ENCODE data around the gene CEBPZ. TPM values are rescaled to one million over a fixed set of nuclear protein-coding genes. Genes with fewer than 3 reads are reported as not detected.

Gene CEBPZ
- total RNA-seq, 2 experiments from 2014 or later, result 92.3 to 102 TPM

DNA sequence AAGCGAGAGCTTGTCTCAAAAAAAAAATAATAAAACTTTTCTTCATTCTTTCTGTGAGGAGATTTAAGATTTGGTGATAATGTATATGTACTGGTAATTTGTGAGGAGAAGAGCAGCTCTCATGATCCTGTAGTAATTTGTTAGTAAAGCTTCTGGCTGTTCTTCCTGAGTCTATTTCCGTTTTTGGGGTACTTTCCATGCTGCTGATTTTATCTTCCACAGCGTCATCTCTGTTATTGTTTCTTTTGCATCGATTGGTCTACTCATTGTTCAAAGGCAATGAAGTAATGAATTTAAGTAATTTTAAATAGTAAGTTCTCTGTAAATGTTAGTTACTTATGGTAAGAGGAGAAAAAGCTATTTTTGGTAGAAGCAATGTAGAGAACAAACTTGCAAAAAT is 12.0 kb upstream of the CEBPZ start:
- H3K36me3 Mint-ChIP-seq (ENCODE audit: low read depth), result peaks cover 95% of the 10 kb centered on the region
- TF ChIP-seq, protein P1, sequence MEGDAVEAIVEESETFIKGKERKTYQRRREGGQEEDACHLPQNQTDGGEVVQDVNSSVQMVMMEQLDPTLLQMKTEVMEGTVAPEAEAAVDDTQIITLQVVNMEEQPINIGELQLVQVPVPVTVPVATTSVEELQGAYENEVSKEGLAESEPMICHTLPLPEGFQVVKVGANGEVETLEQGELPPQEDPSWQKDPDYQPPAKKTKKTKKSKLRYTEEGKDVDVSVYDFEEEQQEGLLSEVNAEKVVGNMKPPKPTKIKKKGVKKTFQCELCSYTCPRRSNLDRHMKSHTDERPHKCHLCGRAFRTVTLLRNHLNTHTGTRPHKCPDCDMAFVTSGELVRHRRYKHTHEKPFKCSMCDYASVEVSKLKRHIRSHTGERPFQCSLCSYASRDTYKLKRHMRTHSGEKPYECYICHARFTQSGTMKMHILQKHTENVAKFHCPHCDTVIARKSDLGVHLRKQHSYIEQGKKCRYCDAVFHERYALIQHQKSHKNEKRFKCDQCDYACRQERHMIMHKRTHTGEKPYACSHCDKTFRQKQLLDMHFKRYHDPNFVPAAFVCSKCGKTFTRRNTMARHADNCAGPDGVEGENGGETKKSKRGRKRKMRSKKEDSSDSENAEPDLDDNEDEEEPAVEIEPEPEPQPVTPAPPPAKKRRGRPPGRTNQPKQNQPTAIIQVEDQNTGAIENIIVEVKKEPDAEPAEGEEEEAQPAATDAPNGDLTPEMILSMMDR (IDR thresholded peaks at IDR 0.05), result no peak
- peak overlapping the region; percentile 78 for H3K27ac Mint-ChIP-seq
- no peaks in the 10 kb centered on the region for H3K27me3 Mint-ChIP-seq
- Histone ChIP-seq H3K36me3 (ENCODE audit: insufficient read depth, low read length) (peaks cover 71% of the 10 kb centered on the region), H3K27ac (ENCODE audit: low read depth in 1 of 2, low read length in 2 of 2) (no peak overlapping the region), H3K9me3 (ENCODE audit: control insufficient read depth in 1 of 2, insufficient read depth in 1 of 2, low read length in 2 of 2) (no peaks in the 10 kb centered on the region), H3K4me3 (ENCODE audit: low read length) (no peak overlapping the region), H3K4me1 (ENCODE audit: insufficient read depth, low read length) (peaks cover 5% of the 10 kb centered on the region), H3K27me3 (ENCODE audit: control insufficient read depth in 1 of 2, insufficient read depth in 2 of 2, low read length in 2 of 2) (no peaks in the 10 kb centered on the region)
- no peaks in the 10 kb centered on the region for H3K9me3 Mint-ChIP-seq
- ATAC-seq (ENCODE audit: poor library complexity) (peak; percentile 72), DNase-seq (peak in 3 of 14 experiments; percentile 49 to 69 (median 60))
- CTCF ChIA-PET, result no interaction called here
- POLR2A ChIA-PET, result interaction anchor here (0.7 to 1.7 kb wide), 2 partner anchors 12 to 22 kb away, joined by 3 to 10 read pairs; partner anchors contain the start of genes CEBPZ and NDUFAF7
- H3K4me3 Mint-ChIP-seq, result no peak overlapping the region
- peaks cover 29% of the 10 kb centered on the region for H3K4me1 Mint-ChIP-seq (ENCODE audit: low read depth)
- intact Hi-C loops (cut with DNase I, micrococcal nuclease), result no loop called here

DNA sequence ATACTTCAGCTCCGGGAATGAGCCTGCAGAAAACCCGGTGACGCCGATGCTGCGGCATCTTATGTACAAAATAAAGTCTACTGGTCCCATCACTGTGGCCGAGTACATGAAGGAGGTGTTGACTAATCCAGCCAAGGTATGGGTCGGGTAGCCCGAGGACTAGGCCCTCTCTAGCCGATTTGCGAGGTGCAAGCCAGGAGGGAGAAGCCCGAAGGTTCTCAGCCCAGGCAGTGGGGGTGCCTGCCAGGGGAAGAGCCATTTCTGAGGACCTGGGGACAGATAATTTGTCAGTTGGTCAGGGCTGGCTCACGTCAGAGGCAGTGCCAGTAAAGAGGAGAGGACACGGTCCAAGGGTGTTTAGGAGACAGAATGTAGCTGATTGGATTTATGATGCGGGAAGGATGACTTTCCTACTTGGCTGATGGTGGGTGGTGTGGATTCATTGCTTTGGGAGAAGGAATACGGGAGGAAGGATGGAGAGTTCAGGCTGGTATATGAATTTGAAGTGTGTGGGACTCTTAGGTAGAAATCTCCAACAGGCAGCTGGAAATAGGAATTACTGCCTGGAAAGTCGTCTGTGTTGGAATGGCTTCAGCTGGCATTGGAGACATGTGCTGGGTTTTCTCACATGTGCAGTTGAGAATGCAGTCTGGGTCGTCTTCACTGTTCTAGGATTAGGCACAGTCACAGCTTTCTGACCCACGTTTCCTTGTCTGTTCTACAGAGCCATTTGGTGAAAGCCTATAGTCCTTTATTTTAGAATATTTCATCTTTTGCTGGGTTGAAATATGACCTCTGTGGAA is 936 bp upstream of the CEBPZ start:
- ATAC-seq (ENCODE audit: poor library complexity) (no peak), DNase-seq (peak in 1 of 14 experiments; percentile 5)
- no peaks in the 10 kb centered on the region for H3K9me3 Mint-ChIP-seq
- Histone ChIP-seq H3K36me3 (ENCODE audit: insufficient read depth, low read length) (peaks cover 22% of the 10 kb centered on the region), H3K4me1 (ENCODE audit: insufficient read depth, low read length) (peaks cover 27% of the 10 kb centered on the region), H3K27me3 (ENCODE audit: control insufficient read depth in 1 of 2, insufficient read depth in 2 of 2, low read length in 2 of 2) (no peaks in the 10 kb centered on the region), H3K4me3 (ENCODE audit: low read length) (peak overlapping the region; percentile 79), H3K9me3 (ENCODE audit: control insufficient read depth in 1 of 2, insufficient read depth in 1 of 2, low read length in 2 of 2) (no peaks in the 10 kb centered on the region), H3K27ac (ENCODE audit: low read depth in 1 of 2, low read length in 2 of 2) (peak overlapping the region; percentile 85)
- no peaks in the 10 kb centered on the region for H3K27me3 Mint-ChIP-seq
- peaks cover 29% of the 10 kb centered on the region for H3K4me1 Mint-ChIP-seq (ENCODE audit: low read depth)
- no peak overlapping the region for H3K27ac Mint-ChIP-seq
- intact Hi-C loops (cut with DNase I, micrococcal nuclease), result loop anchor here (5.0 kb wide), 5 partner anchors 35 to 265 kb away; partner anchors contain the start of genes CEBPZOS (in 1 of the 2), GPATCH11 (in 1 of the 2), HEATR5B (in 1 of the 2) and PRKD3 (in 1 of the 2)
- POLR2A ChIA-PET, result interaction anchor here (0.7 to 2.2 kb wide), 17 partner anchors 9 to 1519 kb away, joined by 3 to 26 read pairs (median 5); partner anchors contain the start of genes CEBPZOS, EIF2AK2, GPATCH11 and HEATR5B
- no peak overlapping the region for H3K4me3 Mint-ChIP-seq
- TF ChIP-seq, protein P1 (IDR thresholded peaks at IDR 0.05), result no peak
- H3K36me3 Mint-ChIP-seq (ENCODE audit: low read depth), result peaks cover 46% of the 10 kb centered on the region
- CTCF ChIA-PET, result interaction anchor here (1.3 to 1.4 kb wide), 2 partner anchors 31 to 93 kb away, joined by 4 to 5 read pairs; no protein-coding TSS in a partner anchor

DNA sequence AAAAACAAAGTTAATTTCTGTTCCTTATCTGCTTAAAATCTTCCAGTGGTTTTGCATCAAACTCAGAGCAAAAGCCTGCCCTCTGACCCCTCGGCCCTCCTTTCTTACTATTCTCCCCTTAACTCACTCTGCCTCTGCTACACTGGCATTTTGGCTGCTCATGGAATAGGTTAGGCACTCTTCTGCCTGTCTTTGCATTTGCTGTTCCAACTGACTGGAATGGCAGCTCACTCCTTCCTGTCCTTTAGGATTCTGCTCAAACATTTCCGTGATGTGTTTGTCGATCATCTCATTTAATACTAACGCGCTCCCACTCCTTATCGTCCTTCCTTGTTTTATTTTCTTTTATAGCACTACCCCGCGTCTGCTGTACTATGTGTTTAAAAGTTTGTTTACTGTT is 815 bp downstream of the CEBPZ start:
- TF ChIP-seq, protein P1 (IDR thresholded peaks at IDR 0.05), result no peak
- peaks cover 28% of the 10 kb centered on the region for H3K36me3 ChIP-seq (ENCODE audit: insufficient read depth, low read length)
- ATAC-seq (ENCODE audit: poor library complexity), result no peak
- Mint-ChIP-seq H3K27me3 (no peaks in the 10 kb centered on the region), H3K27ac (no peak overlapping the region), H3K4me1 (ENCODE audit: low read depth) (peaks cover 44% of the 10 kb centered on the region), H3K36me3 (ENCODE audit: low read depth) (peaks cover 48% of the 10 kb centered on the region), H3K9me3 (no peaks in the 10 kb centered on the region), H3K4me3 (no peak overlapping the region)
- peak overlapping the region; percentile 79 for H3K4me3 ChIP-seq (ENCODE audit: low read length)
- no peaks in the 10 kb centered on the region for H3K9me3 ChIP-seq (ENCODE audit: control insufficient read depth in 1 of 2, insufficient read depth in 1 of 2, low read length in 2 of 2)
- peak in 2 of 14 experiments; percentile 4 to 7 for DNase-seq
- H3K27me3 ChIP-seq (ENCODE audit: control insufficient read depth in 1 of 2, insufficient read depth in 2 of 2, low read length in 2 of 2), result no peaks in the 10 kb centered on the region
- H3K27ac ChIP-seq (ENCODE audit: low read depth in 1 of 2, low read length in 2 of 2), result peak overlapping the region; percentile 85
- ChIA-PET CTCF (no interaction called here), POLR2A (interaction anchor here (1.8 to 2.2 kb wide), 2 partner anchors 34 to 94 kb away, joined by 14 to 26 read pairs; partner anchors contain the start of genes CEBPZOS and PRKD3)
- intact Hi-C loops (cut with DNase I, micrococcal nuclease), result loop anchor here (2.0 to 5.0 kb wide), 6 partner anchors 33 to 263 kb away; partner anchors contain the start of genes CEBPZOS (in 2 of the 2), GPATCH11 (in 1 of the 2), HEATR5B (in 1 of the 2) and PRKD3 (in 1 of the 2)
- H3K4me1 ChIP-seq (ENCODE audit: insufficient read depth, low read length), result peaks cover 31% of the 10 kb centered on the region
